KOPT-K1 (cell line): ENCODE measurements around the gene MELTF.

Experiments used
- H3K27ac ChIP-seq: fragments of 200-600 bp; sonication (generic); 2 replicates; pipeline ENCODE4 v1.5.1; 2016; ENCODE audit warnings: antibody characterized with exemption, mild to moderate bottlenecking, low read depth, low read length; ENCODE audit not compliant: poor library complexity, severe bottlenecking
- H3K36me3 ChIP-seq: fragments of 200-600 bp; sonication (generic); 2 replicates; pipeline ENCODE4 v1.5.1; 2017; ENCODE audit warnings: antibody characterized with exemption, mild to moderate bottlenecking, low read length, moderate library complexity; ENCODE audit not compliant: insufficient read depth
- H3K9me3 ChIP-seq: fragments of 200-600 bp; sonication (generic); 2 replicates; pipeline ENCODE4 v1.5.1; 2017; ENCODE audit warnings: antibody characterized with exemption, low read length, mild to moderate bottlenecking; ENCODE audit not compliant: insufficient read depth, poor library complexity, severe bottlenecking

MELTF gene

GRCh38 chr3:197021231-197021630, 8.4 kb downstream of the MELTF start:
- Histone ChIP-seq H3K9me3 (no peaks in the 10 kb centered on the region), H3K27ac (no peak overlapping the region), H3K36me3 (no peaks in the 10 kb centered on the region)

DNA sequence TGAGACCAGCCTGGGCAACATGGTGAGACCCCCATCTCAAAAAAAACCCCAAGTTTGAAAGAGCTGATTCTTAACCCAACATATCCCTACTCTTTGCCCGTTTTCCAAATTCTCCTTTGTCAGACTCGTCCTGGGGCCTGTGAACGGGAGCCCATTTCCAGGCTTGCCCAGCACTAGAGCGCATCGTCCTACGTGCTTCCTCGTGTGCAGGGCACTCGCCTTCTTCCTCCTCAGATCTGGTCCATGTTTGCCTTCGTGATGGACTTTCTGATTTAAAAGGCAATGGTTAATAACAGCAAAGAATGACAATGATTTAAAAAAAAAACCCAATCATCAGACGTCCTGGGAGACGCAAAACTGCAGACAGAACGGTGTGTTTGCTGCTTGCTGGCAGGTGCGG, 10.1 kb downstream of the MELTF start:
- H3K27ac ChIP-seq = no peak overlapping the region
- H3K36me3 ChIP-seq = no peaks in the 10 kb centered on the region
- no peaks in the 10 kb centered on the region for H3K9me3 ChIP-seq

- Histone ChIP-seq H3K9me3 (no peaks in the 10 kb centered on the region), H3K36me3 (no peaks in the 10 kb centered on the region), H3K27ac (no peak overlapping the region)
Measured at GRCh38 chr3:197019021-197019420, 10.6 kb downstream of the MELTF start.

- no peak overlapping the region for H3K27ac ChIP-seq
- no peaks in the 10 kb centered on the region for H3K36me3 ChIP-seq
Measured at GRCh38 chr3:197017003-197017402, 12.6 kb downstream of the MELTF start.

DNA sequence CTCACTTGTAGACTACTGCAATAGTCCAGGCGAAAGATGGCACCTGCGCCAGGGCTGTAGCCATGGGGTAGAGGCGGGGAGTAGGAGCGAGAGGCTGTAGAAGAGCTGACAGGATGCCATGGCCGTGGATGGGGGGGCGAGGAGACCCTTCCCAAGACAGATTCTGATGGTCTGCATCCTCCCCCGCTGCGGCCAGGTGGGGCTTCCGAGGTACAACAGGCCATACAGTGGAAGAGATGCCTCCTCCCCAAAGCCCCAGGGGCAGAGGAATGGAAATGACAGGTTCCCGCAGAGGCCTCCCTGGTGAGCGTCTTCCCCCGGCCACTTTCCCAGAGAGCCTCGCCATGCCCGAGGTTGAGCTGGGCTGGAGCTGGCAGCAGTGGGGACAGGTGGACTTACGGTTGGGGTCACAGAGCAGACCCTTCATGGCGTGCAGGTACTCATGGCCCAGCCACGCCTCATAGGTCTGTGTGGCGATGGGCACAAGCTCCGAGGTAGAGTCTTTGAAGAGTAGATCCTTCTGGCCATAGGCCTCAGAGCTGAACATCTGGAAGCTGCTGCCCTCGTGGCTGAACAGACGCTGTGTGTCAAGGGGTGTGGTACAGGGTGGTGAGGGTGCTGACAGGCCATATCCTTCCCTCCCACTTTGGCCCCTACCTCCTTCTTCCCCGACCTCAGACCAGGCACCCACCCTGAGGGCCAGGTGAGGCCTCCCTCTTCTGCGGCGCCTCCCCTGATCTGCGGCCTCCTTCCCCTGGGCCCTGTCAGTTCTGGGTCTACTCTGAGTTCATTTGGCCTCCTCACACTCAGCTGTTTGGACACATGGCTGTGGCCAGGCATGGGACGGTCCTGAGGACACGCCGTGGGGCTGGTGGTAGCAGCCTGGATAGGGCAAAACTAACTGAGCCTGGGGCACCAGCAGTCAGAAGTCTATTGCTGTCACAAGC, 13.6 kb downstream of the MELTF start:
- Histone ChIP-seq H3K27ac (no peak overlapping the region), H3K9me3 (no peaks in the 10 kb centered on the region), H3K36me3 (no peaks in the 10 kb centered on the region)

More at GRCh38 chr3:197017003-197017402, 12.6 kb downstream of the MELTF start:
- H3K9me3 ChIP-seq = no peaks in the 10 kb centered on the region

DNA sequence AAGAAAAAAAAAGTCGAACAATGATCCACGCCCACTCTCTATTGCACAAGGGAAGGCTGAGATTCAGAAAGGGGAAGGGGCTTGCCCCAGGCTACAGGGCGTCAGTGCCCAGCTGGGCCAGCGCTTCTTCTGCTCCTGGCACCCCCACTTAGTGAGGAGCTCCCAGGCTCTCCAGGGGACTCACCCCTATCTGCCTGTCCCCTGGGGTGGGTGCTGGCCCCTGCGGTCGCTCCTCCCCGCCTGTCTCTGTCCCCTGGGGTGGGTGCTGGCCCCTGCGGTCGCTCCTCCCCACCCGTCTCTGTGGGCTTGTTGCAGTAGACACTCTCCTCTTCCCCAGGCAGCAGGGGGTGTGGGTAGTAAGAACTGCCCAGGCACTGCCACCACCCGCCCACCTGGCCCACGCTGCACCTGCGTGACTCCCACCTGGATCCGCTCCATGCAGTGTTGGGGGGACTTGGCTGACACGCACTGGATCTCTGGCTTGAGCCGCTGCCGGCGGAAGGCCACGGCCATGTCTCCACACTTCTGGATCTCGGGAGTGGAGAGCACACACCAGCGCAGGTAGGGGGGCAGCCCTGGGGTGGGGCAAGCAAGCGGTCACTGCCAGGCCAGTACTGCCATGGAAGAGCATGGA, 14.6 kb downstream of the MELTF start:
- no peak overlapping the region for H3K27ac ChIP-seq
- H3K9me3 ChIP-seq = no peaks in the 10 kb centered on the region
- H3K36me3 ChIP-seq = no peaks in the 10 kb centered on the region

- Histone ChIP-seq H3K27ac (no peak overlapping the region), H3K9me3 (no peaks in the 10 kb centered on the region), H3K36me3 (no peaks in the 10 kb centered on the region)
Measured at GRCh38 chr3:197014024-197014423, 15.6 kb downstream of the MELTF start.

- Histone ChIP-seq H3K9me3 (no peaks in the 10 kb centered on the region), H3K36me3 (no peaks in the 10 kb centered on the region), H3K27ac (no peak overlapping the region)
Measured at GRCh38 chr3:197012540-197012883, 17.1 kb downstream of the MELTF start.

DNA sequence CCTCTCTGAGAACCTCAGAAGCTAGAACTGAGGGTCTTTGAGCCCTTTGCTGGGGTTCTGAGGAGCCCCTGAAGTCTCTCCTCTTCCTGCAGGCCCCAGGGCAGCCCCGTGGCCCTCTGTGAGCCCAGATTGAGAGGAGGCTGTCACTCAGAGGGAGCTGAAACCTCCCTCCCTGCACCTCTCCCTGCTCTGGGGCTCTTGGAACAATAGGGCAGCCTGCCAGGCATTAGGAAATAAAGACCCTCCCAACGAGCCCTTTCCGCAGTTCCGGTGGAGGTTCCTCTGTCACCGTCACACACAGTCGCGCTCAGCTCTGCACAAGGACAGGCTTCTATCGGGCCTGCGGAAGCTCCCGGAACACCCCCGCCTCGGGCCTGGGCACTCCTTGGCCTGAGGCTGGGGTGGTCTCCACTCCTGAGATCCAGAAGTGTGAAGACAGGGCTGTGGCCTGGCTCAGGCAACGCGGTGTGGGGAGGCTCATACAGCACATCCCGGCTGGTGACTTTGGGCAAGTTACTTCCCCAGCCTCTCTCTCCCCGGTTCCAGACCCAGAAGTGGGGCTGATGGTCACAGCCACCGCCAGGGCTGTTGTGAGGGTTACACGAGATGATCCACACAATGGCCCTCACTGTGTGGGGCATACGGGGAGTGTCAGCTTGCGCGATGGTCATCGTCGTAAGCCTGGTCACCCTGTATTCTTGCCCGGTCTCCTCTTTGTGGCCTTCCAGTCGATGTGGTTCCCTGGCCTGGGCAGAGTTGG, 17.7 kb downstream of the MELTF start:
- no peak overlapping the region for H3K27ac ChIP-seq
- no peaks in the 10 kb centered on the region for H3K36me3 ChIP-seq
- H3K9me3 ChIP-seq = no peaks in the 10 kb centered on the region

DNA sequence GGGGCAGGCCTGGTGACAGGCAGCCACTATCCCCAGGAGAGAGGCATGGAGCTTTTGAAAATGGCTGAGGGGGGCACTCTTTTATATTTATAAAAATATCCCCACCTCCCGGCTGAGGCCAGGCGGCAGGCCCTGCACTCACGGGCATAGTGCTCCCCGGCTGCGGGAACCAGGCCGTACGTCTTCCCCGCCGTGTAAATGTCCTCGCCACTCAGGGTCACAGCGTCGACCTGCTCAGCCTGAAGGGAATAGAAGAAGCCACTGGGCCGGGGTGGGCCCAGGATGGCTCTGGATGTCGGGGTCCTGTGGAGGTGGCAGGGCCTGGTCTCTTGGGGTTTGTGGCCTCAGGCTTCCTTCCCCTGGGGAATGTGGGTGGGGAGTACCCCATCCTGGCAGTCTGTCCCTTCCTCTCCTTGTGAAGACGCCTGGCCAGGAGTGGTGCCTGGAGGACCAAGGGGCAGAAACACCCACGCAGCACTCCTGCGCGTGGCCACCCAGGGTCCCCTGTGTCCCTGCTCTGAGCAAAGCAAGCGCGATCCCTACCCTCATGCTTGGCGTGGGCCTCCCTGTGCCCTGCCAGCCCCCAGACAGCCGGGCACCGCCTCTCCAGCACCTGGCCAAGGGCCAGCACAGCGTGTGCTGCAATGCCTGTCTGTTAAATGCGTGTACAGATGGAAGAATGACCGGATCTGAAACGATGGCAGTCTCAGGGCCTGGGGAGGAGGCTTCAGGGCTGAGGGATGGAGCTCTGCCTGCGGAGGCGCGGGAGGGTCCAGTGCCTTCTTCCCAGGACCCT, 18.9 kb downstream of the MELTF start:
- no peaks in the 10 kb centered on the region for H3K9me3 ChIP-seq
- H3K36me3 ChIP-seq = no peaks in the 10 kb centered on the region
- no peak overlapping the region for H3K27ac ChIP-seq

GRCh38 chr3:197009532-197010019, 20.0 kb downstream of the MELTF start:
- no peaks in the 10 kb centered on the region for H3K36me3 ChIP-seq
- no peak overlapping the region for H3K27ac ChIP-seq
- H3K9me3 ChIP-seq = no peaks in the 10 kb centered on the region

GRCh38 chr3:197008436-197009209, 21.0 kb downstream of the MELTF start:
- H3K36me3 ChIP-seq = no peaks in the 10 kb centered on the region
- no peaks in the 10 kb centered on the region for H3K9me3 ChIP-seq
- no peak overlapping the region for H3K27ac ChIP-seq

GRCh38 chr3:197007953-197008352, 21.7 kb downstream of the MELTF start:
- Histone ChIP-seq H3K27ac (no peak overlapping the region), H3K9me3 (no peaks in the 10 kb centered on the region), H3K36me3 (no peaks in the 10 kb centered on the region)
